Tibial nerve (tissue), 4 donors: Measurements from ENCODE around the gene PPM1F. TPM values are rescaled to one million over a fixed set of nuclear protein-coding genes. Genes with fewer than 3 reads are reported as not detected.
"Not testable (repeated sequence)": the region's sequence is repeated elsewhere in the genome, so short reads cannot be mapped to it uniquely, and the experiment has no call there.

Source experiments
- DNase-seq, 2 donors: peaks; one replicate each; pipeline ENCODE4 v3.0.0-alpha.2; 2019; ENCODE audit warnings: low spot score in 2 of 2
- H3K27ac ChIP-seq, 4 donors: fragments of 200-600 bp; sonication (generic) in 3 of 4; one replicate each; pipeline ENCODE4 v1.5.1; 2017 to 2019; ENCODE audit warnings: mild to moderate bottlenecking in 1 of 4
- H3K27me3 ChIP-seq, 2 donors: fragments of 200-600 bp; sonication (generic) in 1 of 2; one replicate each; pipeline versions ENCODE4 v1.5.1 to v1.6.0; 2017 to 2019
- H3K36me3 ChIP-seq, 3 donors: fragments of 200-600 bp; sonication (generic); one replicate each; pipeline ENCODE4 v1.5.1; 2018 to 2019
- H3K4me1 ChIP-seq, 4 donors: fragments of 200-600 bp; sonication (generic) in 3 of 4; one replicate each; pipeline ENCODE4 v1.5.1; 2017 to 2019
- H3K4me3 ChIP-seq, 4 donors: fragments of 200-600 bp; sonication (generic) in 3 of 4; one replicate each; pipeline ENCODE4 v1.5.1; 2017 to 2019; ENCODE audit warnings: mild to moderate bottlenecking in 1 of 4, moderate library complexity in 1 of 4
- H3K9me3 ChIP-seq, 4 donors: fragments of 200-600 bp; sonication (generic) in 3 of 4; one replicate each; pipeline ENCODE4 v1.5.1; 2017 to 2019
- CTCF ChIP-seq, 5 experiments: fragments of 200-600 bp in 3 of 5; fragments of 450-650 bp in 2 of 5; sonication (generic) in 3 of 5; IDR thresholded peaks; one replicate each; pipeline ENCODE4 v1.5.1; 2016 to 2019; ENCODE audit warnings: antibody characterized with exemption in 5 of 5, mild to moderate bottlenecking in 3 of 5, moderate library complexity in 2 of 5
- EP300 ChIP-seq, 2 donors: sonication (generic); formaldehyde crosslinking; IDR thresholded peaks; one replicate each; pipeline ENCODE4 v1.6.1; 2017; ENCODE audit warnings: antibody characterized with exemption in 2 of 2, mild to moderate bottlenecking in 1 of 2
- POLR2A ChIP-seq, 2 donors: fragments of 450-650 bp; IDR thresholded peaks; one replicate each; pipeline ENCODE4 v1.6.1; 2017; ENCODE audit warnings: antibody characterized with exemption in 2 of 2, mild to moderate bottlenecking in 2 of 2, moderate library complexity in 2 of 2
- WGBS, 2 donors: methylation state at CpG; one replicate each; pipeline ENCODE4 v1.1.5; 2018; 5-methylcytosine and 5-hydroxymethylcytosine counted together
- total RNA-seq, 4 donors: library from RNA; depleted of rRNA; stranded (reverse); fragments of >200 nt; gene quantifications; one replicate each; pipeline ENCODE4 v1.1.0, GENCODE V29; 2016

Gene PPM1F
- total RNA-seq, 4 donors from 2014 or later: 59.4 to 78.3 (median 67.2) TPM

GRCh38 chr22:21873619-21874018 lies 79.0 kb downstream of the PPM1F start:
- DNase-seq: no peak
- no peaks in the 10 kb centered on the region for H3K36me3 ChIP-seq
- no peaks in the 10 kb centered on the region for H3K27me3 ChIP-seq
- H3K4me1 ChIP-seq: peaks cover 0 to 2% (median 0%) of the 10 kb centered on the region in 4 donors
- H3K27ac ChIP-seq: no peak overlapping the region
- TF ChIP-seq CTCF (IDR thresholded peaks at IDR 0.05): no peak
- TF ChIP-seq EP300 (IDR thresholded peaks at IDR 0.05): no peak
- no peak for TF ChIP-seq POLR2A (IDR thresholded peaks at IDR 0.05)
- WGBS, 2 donors: 93 to 94% methylated on average over 7 of the region's 7 CpGs
- no peak overlapping the region for H3K4me3 ChIP-seq
- H3K9me3 ChIP-seq: no peaks in the 10 kb centered on the region

- not testable (repeated sequence) for H3K36me3 ChIP-seq, H3K4me1 ChIP-seq, H3K27ac ChIP-seq, H3K27me3 ChIP-seq, H3K9me3 ChIP-seq, H3K4me3 ChIP-seq, DNase-seq
- WGBS, 2 donors: 95 to 97% methylated on average over 4 of the region's 4 CpGs
These were observed 79.9 kb downstream of the PPM1F start for GRCh38 chr22:21872741-21873140.

Other genes with a start within 250 kb of the PPM1F start
- 10 to 100 TPM in 3 of 4 donors, 1 to 10 TPM in 1; 6.3 to 43.1 (median 16.5) TPM for gene YPEL1, start 217.1 kb downstream of the PPM1F start, total RNA-seq
- gene MAPK1, start 85.2 kb downstream of the PPM1F start, total RNA-seq: 10 to 100 TPM; 58.1 to 95.3 (median 73.1) TPM
- 10 to 100 TPM; 24.3 to 68.1 (median 48.4) TPM for gene TOP3B, start 29.9 kb upstream of the PPM1F start, total RNA-seq